Parathyroid adenoma (tissue), 2 donors: Measurements from ENCODE around the gene KIRREL3.
"Not testable (repeated sequence)": the region's sequence is repeated elsewhere in the genome, so short reads cannot be mapped to it uniquely, and the experiment has no call there.

ENCODE experiments used
- H2AFZ ChIP-seq: fragments of 300-600 bp; sonication (generic); one replicate; pipeline ENCODE4 v1.7.0; 2017; ENCODE audit warnings: antibody characterized with exemption, mild to moderate bottlenecking
- H3K27ac ChIP-seq: fragments of 300-600 bp; sonication (generic); one replicate; pipeline ENCODE4 v1.7.0; 2017
- H3K27me3 ChIP-seq: fragments of 300-600 bp; sonication (generic); one replicate; pipeline ENCODE4 v1.7.0; 2017; ENCODE audit warnings: low read length; ENCODE audit not compliant: control insufficient read depth, insufficient read depth
- H3K36me3 ChIP-seq: fragments of 300-600 bp; sonication (generic); one replicate; pipeline ENCODE4 v1.7.0; 2017; ENCODE audit warnings: low read length; ENCODE audit not compliant: control insufficient read depth, insufficient read depth
- H3K4me1 ChIP-seq: fragments of 300-600 bp; sonication (generic); one replicate; pipeline ENCODE4 v1.7.0; 2017; ENCODE audit warnings: control low read depth
- H3K4me2 ChIP-seq: fragments of 300-600 bp; sonication (generic); one replicate; pipeline ENCODE4 v1.7.0; 2017; ENCODE audit warnings: low read length
- H3K4me3 ChIP-seq: fragments of 300-600 bp; sonication (generic); one replicate; pipeline ENCODE4 v1.7.0; 2017; ENCODE audit warnings: low read depth, low read length
- H3K79me2 ChIP-seq: fragments of 300-600 bp; sonication (generic); one replicate; pipeline ENCODE4 v1.7.0; 2017; ENCODE audit warnings: control low read depth
- H3K9ac ChIP-seq: fragments of 300-600 bp; sonication (generic); one replicate; pipeline ENCODE4 v1.7.0; 2017; ENCODE audit warnings: mild to moderate bottlenecking
- H3K9me3 ChIP-seq: fragments of 300-600 bp; sonication (generic); one replicate; pipeline ENCODE4 v1.7.0; 2017; ENCODE audit warnings: low read length; ENCODE audit not compliant: control insufficient read depth
- CTCF ChIP-seq: fragments of 300-600 bp; sonication (generic); IDR thresholded peaks from one replicate; pipeline ENCODE4 v1.7.0; 2017; ENCODE audit warnings: antibody characterized with exemption, mild to moderate bottlenecking
- donor health status: primary hyperparathyroidism.

KIRREL3 gene

GRCh38 chr11:126398721-126399120, 601.8 kb downstream of the KIRREL3 start:
- Histone ChIP-seq H3K4me1 (no peaks in the 10 kb centered on the region), H2AFZ (no peak overlapping the region), H3K4me2 (no peak overlapping the region), H3K27me3 (no peaks in the 10 kb centered on the region), H3K36me3 (no peaks in the 10 kb centered on the region), H3K9ac (no peak overlapping the region), H3K9me3 (no peaks in the 10 kb centered on the region), H3K79me2 (no peaks in the 10 kb centered on the region), H3K4me3 (no peak overlapping the region), H3K27ac (no peak overlapping the region)
- no peak for TF ChIP-seq CTCF

- H3K27me3 ChIP-seq = no peaks in the 10 kb centered on the region
Measured at GRCh38 chr11:126398296-126398695, 602.3 kb downstream of the KIRREL3 start.

GRCh38 chr11:126396965-126397364, 603.6 kb downstream of the KIRREL3 start:
- H3K4me3 ChIP-seq = no peak overlapping the region
- H3K4me2 ChIP-seq = no peak overlapping the region
- no peaks in the 10 kb centered on the region for H3K27me3 ChIP-seq
- no peaks in the 10 kb centered on the region for H3K9me3 ChIP-seq
- H3K4me1 ChIP-seq = no peaks in the 10 kb centered on the region
- no peak overlapping the region for H3K9ac ChIP-seq
- no peak overlapping the region for H3K27ac ChIP-seq
- no peak for TF ChIP-seq CTCF
- no peaks in the 10 kb centered on the region for H3K79me2 ChIP-seq
- no peaks in the 10 kb centered on the region for H3K36me3 ChIP-seq
- no peak overlapping the region for H2AFZ ChIP-seq

More at GRCh38 chr11:126398296-126398695, 602.3 kb downstream of the KIRREL3 start:
- H3K4me3 ChIP-seq = no peak overlapping the region
- H2AFZ ChIP-seq = no peak overlapping the region
- no peaks in the 10 kb centered on the region for H3K4me1 ChIP-seq
- H3K79me2 ChIP-seq = no peaks in the 10 kb centered on the region
- no peaks in the 10 kb centered on the region for H3K9me3 ChIP-seq
- no peak overlapping the region for H3K27ac ChIP-seq
- no peak overlapping the region for H3K4me2 ChIP-seq
- no peak for TF ChIP-seq CTCF
- H3K36me3 ChIP-seq = no peaks in the 10 kb centered on the region
- H3K9ac ChIP-seq = no peak overlapping the region

- H3K4me3 ChIP-seq, H3K9me3 ChIP-seq, H2AFZ ChIP-seq, H3K27me3 ChIP-seq, H3K27ac ChIP-seq, H3K4me1 ChIP-seq, H3K4me2 ChIP-seq, H3K36me3 ChIP-seq, H3K9ac ChIP-seq, H3K79me2 ChIP-seq: not testable (repeated sequence)
Measured at GRCh38 chr11:126396266-126396665, 604.3 kb downstream of the KIRREL3 start.

GRCh38 chr11:126395784-126396183, 604.8 kb downstream of the KIRREL3 start:
- H3K4me3 ChIP-seq, H3K36me3 ChIP-seq, H3K9me3 ChIP-seq, H3K27me3 ChIP-seq, H3K4me1 ChIP-seq, H3K79me2 ChIP-seq, H2AFZ ChIP-seq, H3K9ac ChIP-seq, H3K27ac ChIP-seq, H3K4me2 ChIP-seq: not testable (repeated sequence)

GRCh38 chr11:126394634-126395072, 605.9 kb downstream of the KIRREL3 start:
- not testable (repeated sequence) for H3K9me3 ChIP-seq, H3K4me3 ChIP-seq, H3K9ac ChIP-seq, H3K79me2 ChIP-seq, H3K4me1 ChIP-seq, H3K4me2 ChIP-seq, H3K27ac ChIP-seq, H3K27me3 ChIP-seq, H3K36me3 ChIP-seq, H2AFZ ChIP-seq
